Measurements from ENCODE around the gene F3.

GRCh38 chr1:94543893-94544635 is 2.5 kb upstream of the F3 start:
- TF ChIP-seq CTCF (IDR thresholded peaks at IDR 0.05) (no peak), POLR2A (IDR thresholded peaks at IDR 0.05) (no peak)

Data from adrenal gland (tissue), 5 donors.